Uterus (tissue), 4 donors: Measurements from ENCODE around the gene CNTNAP5. TPM values are rescaled to one million over a fixed set of nuclear protein-coding genes. Genes with fewer than 3 reads are reported as not detected.

ENCODE experiments used
- DNase-seq, 2 donors: peaks; one replicate each; pipeline ENCODE4 v3.0.0-alpha.2; 2019 to 2020
- H3K27ac ChIP-seq, 2 donors: fragments of 200-600 bp; sonication (generic); 1 replicate in 1 of 2; 2 replicates in 1 of 2; pipeline ENCODE4 v1.5.1; 2016 to 2018
- H3K27me3 ChIP-seq, 2 donors: fragments of 200-600 bp; sonication (generic); one replicate each; pipeline ENCODE4 v1.5.1; 2018 to 2019; ENCODE audit warnings: control low read depth in 1 of 2
- H3K36me3 ChIP-seq, 2 donors: fragments of 200-600 bp; sonication (generic); one replicate each; pipeline ENCODE4 v1.5.1; 2019; ENCODE audit warnings: control low read depth in 1 of 2
- H3K4me1 ChIP-seq, 2 donors: fragments of 200-600 bp; sonication (generic); one replicate each; pipeline ENCODE4 v1.5.1; 2018 to 2019; ENCODE audit warnings: control low read depth in 1 of 2
- H3K4me3 ChIP-seq, 2 donors: fragments of 200-600 bp; sonication (generic); 1 replicate in 1 of 2; 2 replicates in 1 of 2; pipeline ENCODE4 v1.5.1; 2018 to 2019; ENCODE audit warnings: mild to moderate bottlenecking in 1 of 2
- H3K9me3 ChIP-seq, 2 donors: fragments of 200-600 bp; sonication (generic); one replicate each; pipeline ENCODE4 v1.5.1; 2019; ENCODE audit warnings: control low read depth in 1 of 2
- POLR2A ChIP-seq, 2 donors: fragments of 450-650 bp; IDR thresholded peaks; one replicate each; pipeline ENCODE4 v1.6.1; 2016; ENCODE audit warnings: antibody characterized with exemption in 2 of 2, mild to moderate bottlenecking in 1 of 2, moderate library complexity in 1 of 2
- intact Hi-C: fragments of 100-400 bp; cut with DNase I; formaldehyde crosslinking; loops from one replicate; pipeline ENCODE4 v1.15.1; 2023; ENCODE audit warnings: low total_unique reads
- total RNA-seq, 4 donors: library from RNA; depleted of rRNA in 3 of 4; stranded (reverse); fragments of >200 nt in 3 of 4; gene quantifications; one replicate each; pipeline versions ENCODE4 v1.1.0 to v1.2.4, GENCODE V29; 2014 to 2023
- TF ChIP-seq, protein P1 (sequence below), 4 experiments: fragments of 200-600 bp in 2 of 4; fragments of 450-650 bp in 2 of 4; sonication (generic) in 2 of 4; IDR thresholded peaks; one replicate each; pipeline ENCODE4 v1.5.1; 2016 to 2019; ENCODE audit warnings: antibody characterized with exemption in 4 of 4, mild to moderate bottlenecking in 2 of 4, moderate library complexity in 1 of 4
- donor health status: DM: yes; HTN: yes; CAD: no.

Gene CNTNAP5
- total RNA-seq, 4 donors from 2014 or later, result 1.4 TPM; not detected in 3

- no peaks in the 10 kb centered on the region for H3K9me3 ChIP-seq
- intact Hi-C loops, result no loop called here
- TF ChIP-seq, protein P1, sequence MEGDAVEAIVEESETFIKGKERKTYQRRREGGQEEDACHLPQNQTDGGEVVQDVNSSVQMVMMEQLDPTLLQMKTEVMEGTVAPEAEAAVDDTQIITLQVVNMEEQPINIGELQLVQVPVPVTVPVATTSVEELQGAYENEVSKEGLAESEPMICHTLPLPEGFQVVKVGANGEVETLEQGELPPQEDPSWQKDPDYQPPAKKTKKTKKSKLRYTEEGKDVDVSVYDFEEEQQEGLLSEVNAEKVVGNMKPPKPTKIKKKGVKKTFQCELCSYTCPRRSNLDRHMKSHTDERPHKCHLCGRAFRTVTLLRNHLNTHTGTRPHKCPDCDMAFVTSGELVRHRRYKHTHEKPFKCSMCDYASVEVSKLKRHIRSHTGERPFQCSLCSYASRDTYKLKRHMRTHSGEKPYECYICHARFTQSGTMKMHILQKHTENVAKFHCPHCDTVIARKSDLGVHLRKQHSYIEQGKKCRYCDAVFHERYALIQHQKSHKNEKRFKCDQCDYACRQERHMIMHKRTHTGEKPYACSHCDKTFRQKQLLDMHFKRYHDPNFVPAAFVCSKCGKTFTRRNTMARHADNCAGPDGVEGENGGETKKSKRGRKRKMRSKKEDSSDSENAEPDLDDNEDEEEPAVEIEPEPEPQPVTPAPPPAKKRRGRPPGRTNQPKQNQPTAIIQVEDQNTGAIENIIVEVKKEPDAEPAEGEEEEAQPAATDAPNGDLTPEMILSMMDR (IDR thresholded peaks at IDR 0.05), result no peak
- no peak for TF ChIP-seq POLR2A (IDR thresholded peaks at IDR 0.05)
These were observed 7.7 kb downstream of the CNTNAP5 start for GRCh38 chr2:124032799-124033198.

GRCh38 chr2:124034265-124034664, 9.2 kb downstream of the CNTNAP5 start:
- intact Hi-C loops, result no loop called here
- no peaks in the 10 kb centered on the region for H3K9me3 ChIP-seq
- no peaks in the 10 kb centered on the region for H3K4me1 ChIP-seq
- H3K27me3 ChIP-seq, result no peaks in the 10 kb centered on the region
- no peak for DNase-seq
- H3K36me3 ChIP-seq, result no peaks in the 10 kb centered on the region
- no peak overlapping the region for H3K4me3 ChIP-seq
- TF ChIP-seq, protein P1 (IDR thresholded peaks at IDR 0.05), result no peak
- TF ChIP-seq POLR2A (IDR thresholded peaks at IDR 0.05), result no peak
- no peak overlapping the region for H3K27ac ChIP-seq

More at GRCh38 chr2:124032799-124033198, 7.7 kb downstream of the CNTNAP5 start:
- DNase-seq, result no peak
- Histone ChIP-seq H3K4me1 (no peaks in the 10 kb centered on the region), H3K4me3 (no peak overlapping the region), H3K27ac (no peak overlapping the region), H3K36me3 (no peaks in the 10 kb centered on the region), H3K27me3 (no peaks in the 10 kb centered on the region)

DNA sequence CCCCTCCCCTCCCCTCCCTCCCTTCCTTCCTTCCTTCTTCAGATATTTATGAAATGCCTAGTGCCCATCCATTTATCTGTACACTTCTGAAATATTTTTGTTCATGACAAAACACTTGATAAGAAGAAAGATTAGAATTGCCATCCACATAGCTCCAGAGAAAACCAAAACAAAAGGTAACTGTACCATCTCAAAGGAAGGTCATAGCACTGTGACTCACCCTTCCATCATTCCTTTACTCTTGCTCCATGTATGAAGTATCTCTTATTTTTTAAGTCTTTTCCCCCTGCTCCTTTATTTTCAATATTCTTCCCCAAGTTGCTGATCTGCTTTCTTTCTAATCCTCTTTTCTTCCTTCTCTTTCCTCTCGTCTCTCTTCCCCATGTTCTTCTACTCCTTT, 9.9 kb downstream of the CNTNAP5 start:
- TF ChIP-seq, protein P1 (IDR thresholded peaks at IDR 0.05), result no peak
- TF ChIP-seq POLR2A (IDR thresholded peaks at IDR 0.05), result no peak
- Histone ChIP-seq H3K9me3 (no peaks in the 10 kb centered on the region), H3K36me3 (no peaks in the 10 kb centered on the region), H3K4me1 (no peaks in the 10 kb centered on the region), H3K27ac (no peak overlapping the region), H3K4me3 (no peak overlapping the region), H3K27me3 (no peaks in the 10 kb centered on the region)
- DNase-seq, result no peak
- intact Hi-C loops, result no loop called here

GRCh38 chr2:124039032-124039431, 13.9 kb downstream of the CNTNAP5 start:
- no peaks in the 10 kb centered on the region for H3K9me3 ChIP-seq
- intact Hi-C loops, result no loop called here
- H3K27ac ChIP-seq, result no peak overlapping the region
- no peak for DNase-seq
- no peak overlapping the region for H3K4me3 ChIP-seq
- H3K36me3 ChIP-seq, result no peaks in the 10 kb centered on the region
- H3K27me3 ChIP-seq, result no peaks in the 10 kb centered on the region
- no peaks in the 10 kb centered on the region for H3K4me1 ChIP-seq
- TF ChIP-seq, protein P1 (IDR thresholded peaks at IDR 0.05), result no peak
- TF ChIP-seq POLR2A (IDR thresholded peaks at IDR 0.05), result no peak

DNA sequence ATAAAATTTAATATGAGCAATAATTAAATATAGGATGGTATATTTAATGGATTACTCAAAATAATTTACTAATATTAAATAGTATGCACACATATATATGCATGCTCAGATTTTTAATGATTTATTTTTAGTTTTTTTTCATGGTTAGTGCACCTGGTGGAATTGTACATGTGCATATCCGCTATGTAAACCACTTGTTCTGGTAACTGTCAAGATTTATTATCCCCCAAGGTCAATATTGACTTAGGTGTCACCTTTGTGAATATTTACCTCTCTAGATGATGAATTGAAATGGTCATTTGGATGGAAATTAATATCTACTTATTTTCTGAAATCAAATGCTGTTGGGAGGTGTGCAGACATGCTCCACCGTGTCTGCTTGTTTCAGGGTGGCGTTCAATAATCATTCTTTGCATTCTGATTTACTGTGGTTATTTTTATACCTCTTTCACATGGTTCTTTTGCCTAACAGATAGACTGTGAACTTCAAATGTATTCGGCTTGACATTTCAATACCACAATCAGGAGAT, 14.7 kb downstream of the CNTNAP5 start:
- H3K9me3 ChIP-seq, result no peaks in the 10 kb centered on the region
- H3K4me1 ChIP-seq, result no peaks in the 10 kb centered on the region
- TF ChIP-seq, protein P1 (IDR thresholded peaks at IDR 0.05), result no peak
- no peak for TF ChIP-seq POLR2A (IDR thresholded peaks at IDR 0.05)
- no peak for DNase-seq
- H3K27ac ChIP-seq, result no peak overlapping the region
- intact Hi-C loops, result no loop called here
- no peaks in the 10 kb centered on the region for H3K36me3 ChIP-seq
- no peak overlapping the region for H3K4me3 ChIP-seq
- H3K27me3 ChIP-seq, result no peaks in the 10 kb centered on the region
